ENCODE data around the gene MILR1.
A peak's percentile ranks its signal among the peaks of the same experiment; 100 is the strongest.

DNA sequence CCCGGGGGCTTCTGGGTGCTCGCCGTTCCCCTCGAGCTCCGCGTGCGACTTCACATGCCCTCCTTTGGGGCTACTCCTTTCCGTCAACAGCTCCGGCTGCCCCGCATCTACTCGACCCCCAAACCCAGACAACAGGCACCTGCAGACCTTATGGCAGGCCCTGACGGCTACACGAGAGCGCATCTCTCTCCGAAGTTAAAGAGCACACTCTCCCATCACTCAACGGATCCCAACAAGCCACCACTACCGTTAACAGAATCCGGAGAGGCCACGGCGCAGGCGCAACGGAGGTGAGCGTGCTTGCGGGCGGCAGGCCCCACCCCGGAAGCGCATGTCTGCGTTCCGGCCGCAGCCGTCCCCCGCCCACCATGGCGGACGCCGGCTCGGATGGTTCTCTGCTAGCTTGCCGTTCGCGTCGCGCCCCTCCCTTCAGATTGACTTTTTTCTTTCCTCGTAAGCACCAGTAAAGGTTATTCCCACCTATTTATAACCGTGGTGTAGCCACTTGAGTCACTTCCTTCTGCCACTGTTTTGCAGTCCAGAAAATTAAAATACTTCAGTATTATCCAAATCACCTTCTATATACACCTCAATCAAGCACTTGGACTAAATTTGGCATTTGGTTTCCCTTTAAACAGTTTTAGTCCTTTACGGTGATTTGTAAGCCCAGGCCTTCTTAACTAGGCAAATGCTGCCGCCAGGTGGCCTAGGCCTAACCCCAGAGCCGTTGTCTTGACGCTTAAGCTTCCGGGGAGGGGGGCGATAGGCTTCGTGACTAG lies 48.1 kb downstream of the MILR1 start, which contains the start of gene POLG2:
- TF ChIP-seq, protein P1, sequence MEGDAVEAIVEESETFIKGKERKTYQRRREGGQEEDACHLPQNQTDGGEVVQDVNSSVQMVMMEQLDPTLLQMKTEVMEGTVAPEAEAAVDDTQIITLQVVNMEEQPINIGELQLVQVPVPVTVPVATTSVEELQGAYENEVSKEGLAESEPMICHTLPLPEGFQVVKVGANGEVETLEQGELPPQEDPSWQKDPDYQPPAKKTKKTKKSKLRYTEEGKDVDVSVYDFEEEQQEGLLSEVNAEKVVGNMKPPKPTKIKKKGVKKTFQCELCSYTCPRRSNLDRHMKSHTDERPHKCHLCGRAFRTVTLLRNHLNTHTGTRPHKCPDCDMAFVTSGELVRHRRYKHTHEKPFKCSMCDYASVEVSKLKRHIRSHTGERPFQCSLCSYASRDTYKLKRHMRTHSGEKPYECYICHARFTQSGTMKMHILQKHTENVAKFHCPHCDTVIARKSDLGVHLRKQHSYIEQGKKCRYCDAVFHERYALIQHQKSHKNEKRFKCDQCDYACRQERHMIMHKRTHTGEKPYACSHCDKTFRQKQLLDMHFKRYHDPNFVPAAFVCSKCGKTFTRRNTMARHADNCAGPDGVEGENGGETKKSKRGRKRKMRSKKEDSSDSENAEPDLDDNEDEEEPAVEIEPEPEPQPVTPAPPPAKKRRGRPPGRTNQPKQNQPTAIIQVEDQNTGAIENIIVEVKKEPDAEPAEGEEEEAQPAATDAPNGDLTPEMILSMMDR (conservative IDR thresholded peaks at IDR 0.05; ENCODE audit: low read depth, low read length), result peak; percentile 85
- TF ChIP-seq EZH2 (IDR thresholded peaks at IDR 0.05; ENCODE audit: low read length, unreplicated experiment), result no peak
